ENCODE measurements around the gene AGFG2.

The AGFG2 gene

GRCh38 chr7:100588438-100588837, 49.4 kb downstream of the AGFG2 start:
- no peak for DNase-seq

- no peak for DNase-seq
These were observed 50.4 kb downstream of the AGFG2 start for GRCh38 chr7:100589341-100589947.

DNA sequence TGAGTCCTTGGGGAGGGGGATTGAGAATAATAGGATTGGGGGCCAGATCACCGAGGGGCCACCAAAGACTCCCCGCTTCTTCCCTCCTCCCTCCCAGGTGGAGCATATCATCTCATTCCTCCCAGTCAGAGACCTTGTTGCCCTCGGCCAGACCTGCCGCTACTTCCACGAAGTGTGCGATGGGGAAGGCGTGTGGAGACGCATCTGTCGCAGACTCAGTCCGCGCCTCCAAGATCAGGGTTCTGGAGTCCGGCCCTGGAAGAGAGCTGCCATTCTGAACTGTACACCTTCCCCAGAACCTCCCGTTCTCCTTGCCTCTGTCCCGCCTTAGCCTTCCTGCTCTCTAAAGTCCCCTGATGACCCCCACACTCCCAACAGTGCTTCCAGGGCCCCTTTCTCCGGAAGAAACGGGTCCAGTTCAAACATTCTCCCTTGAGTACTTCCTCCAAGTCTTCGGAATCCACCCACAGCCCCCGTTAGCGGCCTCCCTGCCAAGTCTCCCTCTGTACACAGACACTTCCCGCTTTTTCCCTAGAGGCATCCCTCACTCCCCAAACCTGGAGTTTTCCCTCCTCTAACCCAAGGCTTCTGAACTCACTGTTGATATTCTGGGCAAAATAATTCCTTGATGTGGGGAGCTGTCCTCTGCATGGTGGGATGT, 51.2 kb downstream of the AGFG2 start:
- no peak for DNase-seq

DNA sequence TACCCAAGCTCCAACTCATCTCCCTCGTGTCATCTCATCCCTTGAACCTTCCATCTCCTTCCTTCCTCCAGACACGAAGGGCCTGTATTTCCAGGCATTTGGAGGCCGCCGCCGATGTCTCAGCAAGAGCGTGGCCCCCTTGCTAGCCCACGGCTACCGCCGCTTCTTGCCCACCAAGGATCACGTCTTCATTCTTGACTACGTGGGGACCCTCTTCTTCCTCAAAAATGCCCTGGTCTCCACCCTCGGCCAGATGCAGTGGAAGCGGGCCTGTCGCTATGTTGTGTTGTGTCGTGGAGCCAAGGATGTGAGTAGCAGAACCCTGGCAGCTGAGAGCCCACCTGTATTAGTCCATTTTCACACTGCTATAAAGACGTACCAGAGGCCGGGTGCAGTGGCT, 52.6 kb downstream of the AGFG2 start:
- no peak for DNase-seq

DNA sequence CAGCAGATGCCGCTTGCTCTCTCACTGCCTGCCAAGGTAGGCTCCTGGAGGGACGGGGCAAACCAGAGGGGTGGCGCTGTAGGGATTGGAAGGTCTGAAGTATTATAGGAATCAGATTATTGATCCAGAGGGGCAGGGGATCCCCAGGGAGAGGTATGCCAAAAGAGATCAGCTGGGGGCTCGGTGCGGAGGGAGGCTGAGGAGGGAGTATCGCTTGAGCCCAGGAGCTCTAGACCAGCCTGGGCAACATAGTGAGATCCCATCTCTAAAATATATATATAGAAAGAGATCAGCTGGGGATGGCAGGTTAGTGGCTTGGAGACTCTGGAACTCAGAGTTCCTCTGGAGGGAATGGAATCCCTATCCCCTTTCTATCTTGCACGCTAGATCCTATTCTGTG, 56.2 kb downstream of the AGFG2 start:
- no peak for DNase-seq

GRCh38 chr7:100598425-100598824, 59.4 kb downstream of the AGFG2 start:
- no peak for DNase-seq

GRCh38 chr7:100599911-100600729, 61.1 kb downstream of the AGFG2 start:
- no peak for DNase-seq

- no peak for DNase-seq
These were observed 61.7 kb downstream of the AGFG2 start for GRCh38 chr7:100600730-100601038.

DNA sequence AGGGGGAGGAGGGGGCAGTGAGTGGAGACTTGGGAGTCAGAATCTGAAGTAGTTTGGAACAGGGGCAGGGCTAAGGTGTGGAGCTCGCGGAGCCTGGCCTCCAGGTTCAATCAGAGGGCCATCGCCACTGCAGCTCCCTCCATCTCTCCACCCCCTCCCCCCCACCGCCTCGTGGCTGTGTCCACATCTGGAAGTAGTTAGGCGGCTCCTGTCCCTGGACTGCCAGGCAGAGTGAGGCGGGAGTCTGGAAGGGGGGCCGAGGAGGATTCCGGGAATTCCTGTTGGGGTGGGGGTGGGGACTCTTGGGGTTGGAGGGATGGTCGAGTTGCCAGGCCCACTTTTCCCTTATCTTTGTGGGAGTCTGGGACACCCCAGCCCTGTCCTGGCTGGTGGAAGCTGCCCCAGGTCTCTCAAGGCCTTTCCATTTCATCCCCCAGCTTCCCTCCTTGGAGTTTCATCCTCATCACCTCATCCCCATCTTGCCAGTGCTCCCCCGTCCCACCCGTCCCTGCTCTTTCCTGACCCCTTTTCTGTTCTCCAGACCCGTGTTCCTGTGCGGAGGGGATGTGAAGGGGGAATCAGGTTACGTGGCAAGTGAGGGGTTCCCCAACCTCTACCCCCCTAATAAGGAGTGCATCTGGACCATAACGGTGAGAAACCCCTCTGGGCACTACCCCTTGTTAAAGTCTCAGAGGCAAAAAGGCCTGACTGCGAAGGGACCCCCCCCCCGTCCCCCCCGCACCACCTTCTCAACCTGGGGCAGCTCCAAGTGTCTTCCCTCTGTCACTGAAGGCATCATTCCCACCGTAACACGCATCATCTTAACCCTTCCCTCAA, 64.1 kb downstream of the AGFG2 start:
- DNase-seq = no peak

DNA sequence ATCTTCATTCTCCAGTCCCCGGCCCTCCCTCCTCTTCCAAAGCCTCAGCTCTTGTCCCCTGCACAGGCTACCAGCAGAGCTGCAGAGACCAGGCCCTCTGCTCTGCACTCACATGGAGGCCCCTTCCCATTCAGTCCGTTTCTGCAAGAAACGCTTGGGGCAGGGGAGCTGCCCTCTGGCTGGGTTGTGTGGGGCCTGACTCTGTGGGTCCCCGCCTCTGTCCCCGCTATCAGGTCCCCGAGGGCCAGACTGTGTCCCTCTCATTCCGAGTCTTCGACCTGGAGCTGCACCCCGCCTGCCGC, 64.7 kb downstream of the AGFG2 start:
- no peak for DNase-seq

DNA sequence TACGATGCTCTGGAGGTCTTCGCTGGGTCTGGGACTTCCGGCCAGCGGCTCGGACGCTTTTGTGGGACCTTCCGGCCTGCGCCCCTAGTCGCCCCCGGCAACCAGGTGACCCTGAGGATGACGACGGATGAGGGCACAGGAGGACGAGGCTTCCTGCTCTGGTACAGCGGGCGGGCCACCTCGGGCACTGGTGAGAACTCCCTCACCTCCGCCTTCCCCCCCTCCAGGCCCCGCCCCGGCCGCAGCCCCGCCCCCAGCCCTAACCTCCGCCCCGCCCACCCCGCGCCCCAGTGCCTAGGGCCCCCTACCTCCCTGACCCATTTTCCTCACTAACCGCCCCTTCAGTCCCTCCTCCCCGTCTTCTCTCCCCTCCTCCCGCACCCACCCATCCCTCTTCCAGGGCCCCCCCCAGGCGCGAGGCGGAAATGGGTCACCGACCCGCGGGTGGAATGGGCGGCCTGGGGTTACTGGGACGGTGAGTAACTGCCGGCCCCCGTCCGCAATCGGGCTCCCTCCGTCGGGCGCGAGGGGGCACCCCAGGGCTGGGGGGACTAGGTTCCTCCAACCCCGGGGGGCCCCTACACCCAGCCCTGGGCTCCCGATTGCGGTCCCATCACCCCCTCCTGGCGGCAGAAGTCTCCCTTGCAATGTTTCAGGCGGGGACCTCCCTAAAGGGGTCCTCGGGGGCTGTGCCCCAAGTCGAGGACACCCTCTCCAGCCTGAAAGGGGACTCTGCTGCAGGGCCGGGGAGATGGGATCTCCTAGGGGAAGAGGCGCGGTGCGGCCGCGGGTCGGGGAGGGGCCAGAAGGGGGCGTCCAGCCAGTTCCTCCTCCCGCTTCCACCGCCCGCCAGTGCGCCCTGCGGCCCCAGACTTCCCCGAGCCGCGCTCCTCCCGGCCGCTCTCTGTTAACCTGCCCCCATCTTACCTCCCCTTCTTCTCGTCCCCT, 65.3 kb downstream of the AGFG2 start:
- DNase-seq = peak; percentile 7

DNA sequence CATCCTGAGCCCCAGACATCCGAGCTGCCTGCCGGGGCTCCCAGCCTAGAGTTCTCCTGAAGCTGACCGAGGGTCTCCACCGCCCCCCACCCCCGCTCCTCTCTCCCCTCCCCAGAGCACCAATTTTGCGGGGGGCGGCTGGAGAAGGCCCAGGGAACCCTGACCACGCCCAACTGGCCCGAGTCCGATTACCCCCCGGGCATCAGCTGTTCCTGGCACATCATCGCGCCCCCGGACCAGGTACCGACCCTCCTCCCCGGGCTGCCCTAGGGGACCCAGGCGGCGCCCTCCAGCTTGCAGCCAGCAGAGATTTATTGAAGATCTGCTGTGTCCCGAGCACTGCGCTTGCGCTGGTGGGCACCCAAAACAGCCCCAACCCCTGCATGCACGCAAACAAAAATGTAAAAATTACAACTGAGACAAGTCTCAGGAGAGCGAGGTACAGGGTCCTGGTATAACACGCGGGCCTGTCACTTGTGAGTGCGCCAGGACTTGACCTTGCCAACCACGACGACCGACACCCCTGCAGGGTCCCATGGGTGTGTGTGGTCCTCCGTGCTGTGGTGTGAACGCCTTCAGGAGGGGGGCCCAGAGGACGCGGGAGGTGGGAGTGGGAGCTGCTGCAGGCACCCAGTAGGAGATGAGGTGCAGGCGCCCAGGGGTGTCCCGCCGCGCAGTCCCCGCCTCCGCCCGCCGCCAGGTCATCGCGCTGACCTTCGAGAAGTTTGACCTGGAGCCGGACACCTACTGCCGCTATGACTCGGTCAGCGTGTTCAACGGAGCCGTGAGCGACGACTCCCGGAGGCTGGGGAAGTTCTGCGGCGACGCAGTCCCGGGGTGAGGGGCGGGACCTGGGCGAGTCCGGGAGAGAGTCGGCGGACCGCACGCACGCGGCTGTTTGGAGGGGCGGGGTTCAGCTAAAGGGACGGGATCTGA, 66.2 kb downstream of the AGFG2 start:
- DNase-seq = no peak

- DNase-seq = no peak
These were observed 67.3 kb downstream of the AGFG2 start for GRCh38 chr7:100606313-100606712.

DNA sequence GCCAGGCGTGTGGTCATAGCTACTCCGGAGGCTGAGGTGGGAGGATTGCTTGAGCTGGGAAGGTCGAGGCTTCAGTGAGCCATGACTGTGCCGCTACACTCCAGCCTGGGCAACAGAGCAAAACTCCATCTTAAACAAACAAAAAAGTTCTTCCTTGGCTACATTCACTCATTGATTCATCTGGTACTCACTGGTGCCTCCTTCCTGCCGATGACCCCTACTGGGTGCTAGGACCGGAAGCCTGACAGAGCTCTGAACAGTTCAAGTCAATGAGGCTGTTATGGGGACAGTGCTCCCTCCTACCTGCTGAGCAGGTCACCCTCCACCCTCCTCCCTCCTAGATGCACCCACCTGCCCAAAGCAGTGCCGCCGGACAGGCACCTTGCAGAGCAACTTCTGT, 68.1 kb downstream of the AGFG2 start:
- DNase-seq = no peak

GRCh38 chr7:100609958-100610357, 71.0 kb downstream of the AGFG2 start:
- no peak for DNase-seq

GRCh38 chr7:100611983-100612729, 73.2 kb downstream of the AGFG2 start, which contains the start of gene MOSPD3:
Gene MOSPD3 (plus strand): TSS chr7:100612540. CDS start chr7:100612792, 252 bp downstream.
- peak; percentile 98 for DNase-seq

DNA sequence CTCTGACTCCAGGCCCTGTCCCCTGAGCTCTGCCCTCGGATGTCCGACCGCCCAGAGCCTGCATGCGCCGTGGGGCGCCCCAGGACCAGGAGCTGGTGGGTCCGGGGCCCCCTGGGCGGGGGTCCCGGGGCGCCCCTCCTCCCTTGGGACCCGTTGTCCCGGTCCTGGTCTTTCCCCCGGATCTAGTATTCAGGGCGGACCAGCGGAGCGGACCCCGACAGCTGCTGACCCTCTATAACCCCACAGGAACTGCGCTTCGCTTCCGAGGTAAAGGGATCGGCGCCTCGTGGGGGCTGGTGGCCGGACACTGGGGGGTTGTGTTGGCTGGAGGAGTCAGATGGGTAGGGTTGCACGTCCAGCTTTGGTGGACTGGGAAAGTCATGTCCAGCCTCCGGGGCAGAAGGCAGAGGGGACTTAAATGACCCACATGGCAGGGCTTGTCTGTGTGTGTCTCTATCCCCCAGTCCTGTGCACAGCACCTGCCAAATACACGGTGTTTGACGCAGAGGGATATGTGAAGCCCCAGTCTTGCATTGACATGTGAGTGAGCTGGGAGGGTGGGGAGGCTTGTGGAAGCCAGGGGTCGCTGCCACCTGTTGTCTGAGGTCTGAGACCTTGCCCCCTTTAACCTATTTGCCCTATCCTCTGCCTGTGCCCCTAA, 73.9 kb downstream of the AGFG2 start:
- no peak for DNase-seq

DNA sequence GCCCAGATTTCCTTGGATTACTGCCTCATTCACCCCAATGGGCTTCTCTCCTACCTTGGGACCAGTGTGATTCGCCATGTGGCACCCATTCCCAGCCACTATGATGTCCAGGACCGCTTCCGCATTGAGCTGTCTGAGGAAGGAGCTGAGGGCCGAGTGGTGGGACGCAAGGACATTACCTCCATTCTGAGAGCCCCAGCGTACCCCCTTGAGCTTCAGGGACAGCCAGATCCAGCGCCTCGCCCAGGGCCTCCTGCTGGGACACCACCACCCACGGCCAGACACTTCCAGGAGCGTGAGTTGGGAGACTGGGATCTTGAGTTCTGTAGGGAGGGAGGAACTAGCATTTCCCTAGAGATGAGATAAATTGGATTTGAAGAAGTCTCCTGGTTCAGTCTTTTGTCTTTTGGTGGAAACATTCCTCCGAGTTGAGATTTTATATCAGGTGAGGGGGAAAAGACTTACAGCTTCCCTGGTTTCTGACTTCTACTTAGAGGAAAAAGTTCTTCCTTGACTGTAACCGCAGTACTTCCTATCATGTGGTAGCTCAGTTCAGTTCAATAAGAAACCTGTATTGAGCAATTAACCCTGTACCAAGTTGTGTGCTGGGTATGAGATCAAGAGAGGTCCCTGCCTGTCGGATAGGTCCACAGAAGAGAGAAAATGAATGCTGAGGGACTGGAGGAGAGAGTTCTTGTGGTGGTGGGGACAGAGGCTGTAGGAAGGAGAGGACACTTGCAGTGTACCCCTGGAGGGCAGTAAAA, 74.6 kb downstream of the AGFG2 start:
- no peak for DNase-seq

- DNase-seq = no peak
These were observed 75.4 kb downstream of the AGFG2 start for GRCh38 chr7:100614308-100614861.

All from NCI-H2029 (cell line).